Liver (tissue), 9 donors: ENCODE measurements around the gene ITGB2. TPM values are rescaled to one million over a fixed set of nuclear protein-coding genes. Genes with fewer than 3 reads are reported as not detected.

Experiments used
- DNase-seq: peaks from one replicate; pipeline ENCODE4 v3.0.0-alpha.2; 2017; ENCODE audit warnings: low spot score
- H3K27ac ChIP-seq, 2 donors: one replicate each; pipeline ENCODE4 v1.7.0; 2013; ENCODE audit warnings: inconsistent platforms in 2 of 2, low read length in 2 of 2, control low read depth in 1 of 2, low read depth in 1 of 2, mild to moderate bottlenecking in 1 of 2
- H3K27me3 ChIP-seq, 4 donors: one replicate each; pipeline versions ENCODE4 v1.6.1 to v1.7.0; 2013; ENCODE audit warnings: low read length in 3 of 4, inconsistent platforms in 1 of 4, mild to moderate bottlenecking in 1 of 4, moderate library complexity in 1 of 4; ENCODE audit not compliant: control insufficient read depth in 4 of 4, insufficient read depth in 4 of 4
- H3K36me3 ChIP-seq, 4 donors: one replicate each; pipeline versions ENCODE4 v1.6.1 to v1.7.0; 2013; ENCODE audit warnings: low read length in 3 of 4, mild to moderate bottlenecking in 3 of 4, low read depth in 1 of 4, moderate library complexity in 1 of 4; ENCODE audit not compliant: control insufficient read depth in 4 of 4, insufficient read depth in 3 of 4
- H3K4me1 ChIP-seq, 4 donors: one replicate each; pipeline versions ENCODE4 v1.6.1 to v1.7.0; 2013; ENCODE audit warnings: low read length in 3 of 4, mild to moderate bottlenecking in 3 of 4, moderate library complexity in 1 of 4; ENCODE audit not compliant: control insufficient read depth in 4 of 4, insufficient read depth in 4 of 4
- H3K4me3 ChIP-seq, 3 donors: one replicate each; pipeline versions ENCODE4 v1.6.1 to v1.7.0; 2013; ENCODE audit warnings: low read length in 3 of 3, control low read depth in 1 of 3, low read depth in 1 of 3, mild to moderate bottlenecking in 1 of 3
- H3K9ac ChIP-seq, 2 donors: one replicate each; pipeline ENCODE4 v1.7.0; 2013; ENCODE audit warnings: low read length in 2 of 2, mild to moderate bottlenecking in 2 of 2, moderate library complexity in 2 of 2, control low read depth in 1 of 2, low read depth in 1 of 2
- H3K9me3 ChIP-seq, 4 donors: one replicate each; pipeline versions ENCODE4 v1.6.1 to v1.7.0; 2013; ENCODE audit warnings: low read length in 3 of 4; ENCODE audit not compliant: control insufficient read depth in 4 of 4
- EGR1 ChIP-seq, 2 donors: IDR thresholded peaks; 2 replicates each; pipeline ENCODE4 v1.6.1; 2016 to 2018; ENCODE audit warnings: antibody characterized with exemption in 2 of 2, low read depth in 2 of 2
- FOXA2 ChIP-seq: IDR thresholded peaks from 2 replicates; pipeline ENCODE4 v1.6.1; 2016; ENCODE audit warnings: antibody characterized with exemption
- GABPA ChIP-seq, 2 donors: IDR thresholded peaks in 1 of 2; conservative IDR thresholded peaks in 1 of 2; 2 replicates each; pipeline ENCODE4 v1.6.1; 2016; ENCODE audit warnings: antibody characterized with exemption in 2 of 2, mild to moderate bottlenecking in 1 of 2, moderate library complexity in 1 of 2
- HNF4G ChIP-seq: IDR thresholded peaks from 2 replicates; pipeline ENCODE4 v1.6.1; 2016; ENCODE audit warnings: antibody characterized with exemption
- JUND ChIP-seq, 2 donors: IDR thresholded peaks; 2 replicates each; pipeline ENCODE4 v1.6.1; 2016; ENCODE audit warnings: antibody characterized with exemption in 2 of 2
- NR2F2 ChIP-seq: IDR thresholded peaks from 2 replicates; pipeline ENCODE4 v1.6.1; 2016; ENCODE audit warnings: antibody characterized with exemption
- RAD21 ChIP-seq, 2 donors: IDR thresholded peaks; 2 replicates each; pipeline ENCODE4 v1.6.1; 2016; ENCODE audit warnings: antibody characterized with exemption in 2 of 2, mild to moderate bottlenecking in 2 of 2
- RXRA ChIP-seq, 2 donors: IDR thresholded peaks; 2 replicates each; pipeline ENCODE4 v1.6.1; 2017 to 2018; ENCODE audit warnings: antibody characterized with exemption in 2 of 2, mild to moderate bottlenecking in 1 of 2
- SP1 ChIP-seq: IDR thresholded peaks from 2 replicates; pipeline ENCODE4 v1.6.1; 2018; ENCODE audit warnings: antibody characterized with exemption, mild to moderate bottlenecking
- TAF1 ChIP-seq: conservative IDR thresholded peaks from 2 replicates; pipeline ENCODE4 v1.6.1; 2016; ENCODE audit warnings: antibody characterized with exemption, mild to moderate bottlenecking
- YY1 ChIP-seq: IDR thresholded peaks from 2 replicates; pipeline ENCODE4 v1.6.1; 2016; ENCODE audit warnings: antibody characterized with exemption, mild to moderate bottlenecking
- WGBS: extraction: QIAGEN DNeasy Blood & Tissue Kit; methylation state at CpG from one replicate; pipeline ENCODE4 v1.1.7; 2013; 5-methylcytosine and 5-hydroxymethylcytosine counted together
- polyA plus RNA-seq, 2 donors: library from polyadenylated mRNA; stranded (reverse) in 1 of 2; unstranded in 1 of 2; fragments of 200-250 nt in 1 of 2; fragments of >200 nt in 1 of 2; fragmentation: Nextera tagmentation in 1 of 2; extraction: Ambion mirVana in 1 of 2; gene quantifications; one replicate each; pipeline versions ENCODE4 v1.2.1 to v1.2.3, GENCODE V29; 2013 to 2015
- total RNA-seq, 2 donors: library from RNA; depleted of rRNA; stranded (reverse); fragments of >200 nt; gene quantifications; one replicate each; pipeline ENCODE4 v1.2.3, GENCODE V29; 2014
- TF ChIP-seq, protein P1 (sequence below): IDR thresholded peaks from 2 replicates; pipeline ENCODE4 v1.6.1; 2016; ENCODE audit warnings: antibody characterized with exemption, mild to moderate bottlenecking
- TF ChIP-seq, protein P2 (sequence below): IDR thresholded peaks from 2 replicates; pipeline ENCODE4 v1.6.1; 2016; ENCODE audit warnings: antibody characterized with exemption
- TF ChIP-seq, protein P3 (sequence below): IDR thresholded peaks from 2 replicates; pipeline ENCODE4 v1.6.1; 2016; ENCODE audit warnings: antibody characterized with exemption
- TF ChIP-seq, protein P4 (sequence below): fragments of 150-350 bp; IDR thresholded peaks from 2 replicates; pipeline ENCODE4 v1.5.1; 2017; ENCODE audit warnings: improper control_type of control experiment, low read depth, low read length; ENCODE audit not compliant: missing input control
- donor health status: healthy.
- donor health status: healthy.
- donor health status: healthy.
- donor health status: healthy.
- donor health status: healthy.

Gene ITGB2
- total and polyA plus RNA-seq, 4 donors = 9.6 to 50.6 (median 28.7) TPM

DNA sequence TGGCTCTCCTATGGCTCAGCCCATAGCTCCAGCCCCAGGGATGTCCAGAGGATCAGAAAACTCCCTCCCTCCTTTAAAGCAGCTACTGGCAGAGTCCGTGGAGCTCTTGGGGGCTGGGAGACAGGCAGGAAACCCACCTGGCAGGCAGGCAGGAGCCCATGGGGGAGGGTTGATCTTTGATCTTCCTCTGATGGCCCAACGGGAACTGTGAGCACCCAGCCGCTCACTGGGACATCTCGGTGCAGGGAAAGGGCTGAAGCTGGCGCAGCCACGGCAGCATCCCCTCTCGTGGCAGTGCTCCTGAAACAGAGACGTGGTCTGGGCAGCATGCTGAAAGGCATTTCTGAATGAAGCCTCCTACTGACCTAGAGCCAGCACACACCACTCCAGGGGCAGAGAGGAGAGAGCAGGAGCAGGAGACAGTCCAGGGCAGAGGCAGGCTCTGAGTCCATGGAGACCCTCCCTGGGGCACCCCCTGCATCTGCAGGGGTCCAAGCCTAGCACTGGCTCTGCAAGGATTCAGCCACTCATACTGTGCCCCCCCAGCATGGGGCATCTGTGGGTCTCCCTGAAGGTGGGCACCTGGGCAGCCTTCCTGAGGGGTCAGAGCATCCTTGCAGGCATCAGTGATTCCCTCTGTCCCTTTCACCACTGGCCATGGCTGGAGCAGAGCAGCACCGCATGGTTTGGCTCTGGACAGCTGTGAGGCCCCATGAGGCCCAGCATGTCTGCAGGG is 14.3 kb upstream of the ITGB2 start:
- no peak for DNase-seq
- no peaks in the 10 kb centered on the region for H3K27me3 ChIP-seq
- TF ChIP-seq JUND (IDR thresholded peaks at IDR 0.05) (no peak), RXRA (IDR thresholded peaks at IDR 0.05) (no peak), RAD21 (IDR thresholded peaks at IDR 0.05) (no peak), TAF1 (no peak), YY1 (no peak), HNF4G (no peak), GABPA (IDR thresholded peaks at IDR 0.05 in 1 of 2, conservative IDR thresholded peaks at IDR 0.05 in 1 of 2) (no peak), NR2F2 (no peak), EGR1 (IDR thresholded peaks at IDR 0.05; ENCODE audit: low read depth in 2 of 2) (no peak), FOXA2 (no peak), SP1 (no peak)
- TF ChIP-seq, protein P1, sequence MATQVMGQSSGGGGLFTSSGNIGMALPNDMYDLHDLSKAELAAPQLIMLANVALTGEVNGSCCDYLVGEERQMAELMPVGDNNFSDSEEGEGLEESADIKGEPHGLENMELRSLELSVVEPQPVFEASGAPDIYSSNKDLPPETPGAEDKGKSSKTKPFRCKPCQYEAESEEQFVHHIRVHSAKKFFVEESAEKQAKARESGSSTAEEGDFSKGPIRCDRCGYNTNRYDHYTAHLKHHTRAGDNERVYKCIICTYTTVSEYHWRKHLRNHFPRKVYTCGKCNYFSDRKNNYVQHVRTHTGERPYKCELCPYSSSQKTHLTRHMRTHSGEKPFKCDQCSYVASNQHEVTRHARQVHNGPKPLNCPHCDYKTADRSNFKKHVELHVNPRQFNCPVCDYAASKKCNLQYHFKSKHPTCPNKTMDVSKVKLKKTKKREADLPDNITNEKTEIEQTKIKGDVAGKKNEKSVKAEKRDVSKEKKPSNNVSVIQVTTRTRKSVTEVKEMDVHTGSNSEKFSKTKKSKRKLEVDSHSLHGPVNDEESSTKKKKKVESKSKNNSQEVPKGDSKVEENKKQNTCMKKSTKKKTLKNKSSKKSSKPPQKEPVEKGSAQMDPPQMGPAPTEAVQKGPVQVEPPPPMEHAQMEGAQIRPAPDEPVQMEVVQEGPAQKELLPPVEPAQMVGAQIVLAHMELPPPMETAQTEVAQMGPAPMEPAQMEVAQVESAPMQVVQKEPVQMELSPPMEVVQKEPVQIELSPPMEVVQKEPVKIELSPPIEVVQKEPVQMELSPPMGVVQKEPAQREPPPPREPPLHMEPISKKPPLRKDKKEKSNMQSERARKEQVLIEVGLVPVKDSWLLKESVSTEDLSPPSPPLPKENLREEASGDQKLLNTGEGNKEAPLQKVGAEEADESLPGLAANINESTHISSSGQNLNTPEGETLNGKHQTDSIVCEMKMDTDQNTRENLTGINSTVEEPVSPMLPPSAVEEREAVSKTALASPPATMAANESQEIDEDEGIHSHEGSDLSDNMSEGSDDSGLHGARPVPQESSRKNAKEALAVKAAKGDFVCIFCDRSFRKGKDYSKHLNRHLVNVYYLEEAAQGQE = no peak
- TF ChIP-seq, protein P2, sequence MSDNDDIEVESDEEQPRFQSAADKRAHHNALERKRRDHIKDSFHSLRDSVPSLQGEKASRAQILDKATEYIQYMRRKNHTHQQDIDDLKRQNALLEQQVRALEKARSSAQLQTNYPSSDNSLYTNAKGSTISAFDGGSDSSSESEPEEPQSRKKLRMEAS = no peak
- TF ChIP-seq, protein P3, sequence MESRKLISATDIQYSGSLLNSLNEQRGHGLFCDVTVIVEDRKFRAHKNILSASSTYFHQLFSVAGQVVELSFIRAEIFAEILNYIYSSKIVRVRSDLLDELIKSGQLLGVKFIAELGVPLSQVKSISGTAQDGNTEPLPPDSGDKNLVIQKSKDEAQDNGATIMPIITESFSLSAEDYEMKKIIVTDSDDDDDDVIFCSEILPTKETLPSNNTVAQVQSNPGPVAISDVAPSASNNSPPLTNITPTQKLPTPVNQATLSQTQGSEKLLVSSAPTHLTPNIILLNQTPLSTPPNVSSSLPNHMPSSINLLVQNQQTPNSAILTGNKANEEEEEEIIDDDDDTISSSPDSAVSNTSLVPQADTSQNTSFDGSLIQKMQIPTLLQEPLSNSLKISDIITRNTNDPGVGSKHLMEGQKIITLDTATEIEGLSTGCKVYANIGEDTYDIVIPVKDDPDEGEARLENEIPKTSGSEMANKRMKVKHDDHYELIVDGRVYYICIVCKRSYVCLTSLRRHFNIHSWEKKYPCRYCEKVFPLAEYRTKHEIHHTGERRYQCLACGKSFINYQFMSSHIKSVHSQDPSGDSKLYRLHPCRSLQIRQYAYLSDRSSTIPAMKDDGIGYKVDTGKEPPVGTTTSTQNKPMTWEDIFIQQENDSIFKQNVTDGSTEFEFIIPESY = no peak
- TF ChIP-seq, protein P4, sequence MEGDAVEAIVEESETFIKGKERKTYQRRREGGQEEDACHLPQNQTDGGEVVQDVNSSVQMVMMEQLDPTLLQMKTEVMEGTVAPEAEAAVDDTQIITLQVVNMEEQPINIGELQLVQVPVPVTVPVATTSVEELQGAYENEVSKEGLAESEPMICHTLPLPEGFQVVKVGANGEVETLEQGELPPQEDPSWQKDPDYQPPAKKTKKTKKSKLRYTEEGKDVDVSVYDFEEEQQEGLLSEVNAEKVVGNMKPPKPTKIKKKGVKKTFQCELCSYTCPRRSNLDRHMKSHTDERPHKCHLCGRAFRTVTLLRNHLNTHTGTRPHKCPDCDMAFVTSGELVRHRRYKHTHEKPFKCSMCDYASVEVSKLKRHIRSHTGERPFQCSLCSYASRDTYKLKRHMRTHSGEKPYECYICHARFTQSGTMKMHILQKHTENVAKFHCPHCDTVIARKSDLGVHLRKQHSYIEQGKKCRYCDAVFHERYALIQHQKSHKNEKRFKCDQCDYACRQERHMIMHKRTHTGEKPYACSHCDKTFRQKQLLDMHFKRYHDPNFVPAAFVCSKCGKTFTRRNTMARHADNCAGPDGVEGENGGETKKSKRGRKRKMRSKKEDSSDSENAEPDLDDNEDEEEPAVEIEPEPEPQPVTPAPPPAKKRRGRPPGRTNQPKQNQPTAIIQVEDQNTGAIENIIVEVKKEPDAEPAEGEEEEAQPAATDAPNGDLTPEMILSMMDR = no peak
- WGBS = 89% methylated on average over 9 of the region's 9 CpGs
- H3K4me3 ChIP-seq = no peak overlapping the region
- H3K9ac ChIP-seq = no peak overlapping the region
- H3K27ac ChIP-seq = no peak overlapping the region
- peaks cover 19 to 31% (median 25%) of the 10 kb centered on the region in 4 donors for H3K4me1 ChIP-seq
- no peaks in the 10 kb centered on the region for H3K9me3 ChIP-seq
- no peaks in the 10 kb centered on the region for H3K36me3 ChIP-seq

DNA sequence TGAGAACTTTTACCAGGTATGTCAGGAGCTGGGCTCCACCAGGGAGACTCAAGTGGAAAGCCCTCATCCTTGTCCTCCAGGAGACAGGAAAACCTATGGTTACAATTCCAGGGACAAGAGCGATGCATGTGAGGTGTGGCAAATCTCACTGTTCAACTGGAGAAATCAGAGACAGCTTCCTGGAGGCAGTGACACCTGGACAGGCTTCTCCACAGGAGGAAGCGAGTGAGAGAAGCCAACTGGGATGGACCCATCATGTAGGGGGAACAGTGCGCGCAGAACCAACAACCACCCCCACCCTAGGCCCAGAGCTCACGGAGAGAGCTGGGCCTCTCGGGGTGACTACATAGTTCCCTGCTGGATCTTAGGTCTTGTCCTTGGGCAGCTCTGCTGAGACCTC is 13.6 kb upstream of the ITGB2 start:
- Histone ChIP-seq H3K27me3 (no peaks in the 10 kb centered on the region), H3K9ac (no peak overlapping the region), H3K4me3 (no peak overlapping the region), H3K27ac (no peak overlapping the region), H3K9me3 (no peaks in the 10 kb centered on the region), H3K4me1 (peaks cover 19 to 28% (median 23%) of the 10 kb centered on the region in 4 donors), H3K36me3 (no peaks in the 10 kb centered on the region)
- DNase-seq = no peak
- TF ChIP-seq, protein P2 = no peak
- no peak for TF ChIP-seq RXRA (IDR thresholded peaks at IDR 0.05)
- 97% methylated on average over 6 of the region's 6 CpGs for WGBS
